K562 (cell line): ENCODE measurements around the gene BCAN. TPM values are rescaled to one million over a fixed set of nuclear protein-coding genes. Genes with fewer than 3 reads are reported as not detected.

Source experiments
- BRF1 ChIP-seq: IDR thresholded peaks from 3 replicates; pipeline ENCODE4 v1.6.1; 2011; ENCODE audit warnings: borderline replicate concordance, mild to moderate bottlenecking; ENCODE audit not compliant: insufficient read length; ENCODE audit errors: extremely low read depth
- CBX5 ChIP-seq: IDR thresholded peaks from 2 replicates; pipeline ENCODE4 v1.6.1; 2014; ENCODE audit warnings: low read depth, borderline replicate concordance
- CTCFL ChIP-seq: IDR thresholded peaks from 2 replicates; pipeline ENCODE4 v1.6.1; 2011; ENCODE audit warnings: borderline replicate concordance, low read depth, mild to moderate bottlenecking, moderate library complexity, low read length; ENCODE audit not compliant: insufficient read depth, poor library complexity, severe bottlenecking
- DMBX1 ChIP-seq: fragments of 250-450 bp; sonication (Bioruptor Pico); IDR thresholded peaks from 2 replicates; pipeline ENCODE4 v1.8.0; 2022; ENCODE audit warnings: inconsistent platforms, mild to moderate bottlenecking, moderate library complexity, borderline replicate concordance
- EGR1 ChIP-seq: fragments of 450-650 bp; conservative IDR thresholded peaks from 2 replicates; pipeline ENCODE4 v1.6.1; 2017; ENCODE audit warnings: mild to moderate bottlenecking
- EP400 ChIP-seq: fragments of 450-650 bp; IDR thresholded peaks from 2 replicates; pipeline ENCODE4 v1.6.1; 2017; ENCODE audit warnings: antibody characterized with exemption, mild to moderate bottlenecking, moderate library complexity
- EWSR1 ChIP-seq: fragments of 450-650 bp; IDR thresholded peaks from 2 replicates; pipeline ENCODE4 v1.6.1; 2018; ENCODE audit warnings: borderline replicate concordance, mild to moderate bottlenecking, low read depth, moderate library complexity; ENCODE audit not compliant: partially characterized antibody
- FOXK1 ChIP-seq: sonication (generic); formaldehyde crosslinking; IDR thresholded peaks from 2 replicates; pipeline ENCODE4 v1.8.0; 2022; ENCODE audit warnings: missing genetic modification reagents, mild to moderate bottlenecking, borderline replicate concordance
- FOXM1 ChIP-seq, 2 experiments: fragments of 450-650 bp in 1 of 2; sonication (generic) in 1 of 2; formaldehyde crosslinking in 1 of 2; IDR thresholded peaks; 2 replicates each; pipeline versions ENCODE4 v1.6.1 to v1.9.0; 2017 to 2022; ENCODE audit warnings: low read depth in 2 of 2, mild to moderate bottlenecking in 2 of 2, missing genetic modification reagents in 1 of 2, moderate library complexity in 1 of 2
- GMEB1 ChIP-seq: fragments of 250-450 bp; sonication (Bioruptor Pico); IDR thresholded peaks from 2 replicates; pipeline ENCODE4 v1.4.0; 2020; ENCODE audit warnings: mild to moderate bottlenecking
- HNRNPUL1 ChIP-seq: fragments of 200-400 bp; formaldehyde crosslinking; IDR thresholded peaks from 2 replicates; pipeline ENCODE4 v1.6.1; 2017; ENCODE audit warnings: low read length
- KAT7 ChIP-seq: sonication (generic); formaldehyde crosslinking; IDR thresholded peaks from 2 replicates; pipeline ENCODE4 v1.8.0; 2022; ENCODE audit warnings: missing genetic modification reagents, mild to moderate bottlenecking, borderline replicate concordance
- LEF1 ChIP-seq: fragments of 450-650 bp; IDR thresholded peaks from 2 replicates; pipeline ENCODE4 v1.6.1; 2016; ENCODE audit warnings: mild to moderate bottlenecking
- MECOM ChIP-seq: fragments of 250-450 bp; sonication (Bioruptor Pico); IDR thresholded peaks from 2 replicates; pipeline ENCODE4 v1.8.0; 2022; ENCODE audit warnings: inconsistent platforms
- MEF2A ChIP-seq: IDR thresholded peaks from 2 replicates; pipeline ENCODE4 v1.6.1; 2011; ENCODE audit warnings: low read depth, mild to moderate bottlenecking, low read length, moderate library complexity; ENCODE audit not compliant: control insufficient read depth
- MEIS2 ChIP-seq: fragments of 450-650 bp; IDR thresholded peaks from 2 replicates; pipeline ENCODE4 v1.6.1; 2014; ENCODE audit warnings: mild to moderate bottlenecking; ENCODE audit not compliant: partially characterized antibody
- MTA1 ChIP-seq: fragments of 450-650 bp; IDR thresholded peaks from 2 replicates; pipeline ENCODE4 v1.6.1; 2017; ENCODE audit warnings: borderline replicate concordance
- NCOA1 ChIP-seq: fragments of 450-650 bp; IDR thresholded peaks from 2 replicates; pipeline ENCODE4 v1.6.1; 2016; ENCODE audit warnings: low read depth
- PKNOX1 ChIP-seq: fragments of 450-650 bp; IDR thresholded peaks from 2 replicates; pipeline ENCODE4 v1.6.1; 2016
- PYGO2 ChIP-seq: fragments of 450-650 bp; IDR thresholded peaks from 2 replicates; pipeline ENCODE4 v1.6.1; 2016; ENCODE audit warnings: mild to moderate bottlenecking, missing genetic modification characterization, moderate library complexity, missing compliant biosample characterization
- RBM14 ChIP-seq: fragments of 200-400 bp; formaldehyde crosslinking; IDR thresholded peaks from 2 replicates; pipeline ENCODE4 v1.6.1; 2018; ENCODE audit warnings: low read depth, mild to moderate bottlenecking, low read length, moderate library complexity, borderline replicate concordance; ENCODE audit not compliant: insufficient read depth
- SP1 ChIP-seq: sonication (generic); formaldehyde crosslinking; IDR thresholded peaks from 2 replicates; pipeline ENCODE4 v1.8.1; 2022; ENCODE audit warnings: mild to moderate bottlenecking, missing genetic modification reagents
- STAT5B ChIP-seq: fragments of 250-450 bp; sonication (Bioruptor Pico); IDR thresholded peaks from 2 replicates; pipeline ENCODE4 v1.8.0; 2021; ENCODE audit warnings: mild to moderate bottlenecking, inconsistent platforms
- TCFL5 ChIP-seq: fragments of 250-450 bp; sonication (Bioruptor Pico); conservative IDR thresholded peaks from 2 replicates; pipeline ENCODE4 v1.6.1; 2021; ENCODE audit warnings: mild to moderate bottlenecking, moderate library complexity, matching md5 sums
- ZNF384 ChIP-seq: IDR thresholded peaks from 2 replicates; pipeline ENCODE4 v1.6.1; 2012; ENCODE audit warnings: low read depth, low read length, improper control_type of control experiment
- ZNF766 ChIP-seq: fragments of 200-800 bp; sonication (Bioruptor generic); conservative IDR thresholded peaks from 2 replicates; pipeline ENCODE4 v1.6.1; 2016; ENCODE audit warnings: missing genetic modification characterization, missing compliant biosample characterization
- polyA plus RNA-seq, 8 experiments: library from polyadenylated mRNA; depleted of rRNA in 4 of 8; stranded (reverse) in 5 of 8; unstranded in 3 of 8; fragments of >200 nt; fragmentation: Nextera tagmentation in 2 of 8; fragmentation: Illumina TruSeq in 1 of 8; extraction: Ambion mirVana in 2 of 8; extraction: Trizol in 1 of 8; gene quantifications; 2 replicates each; pipeline versions ENCODE4 v1.2.1 to v1.2.3, GENCODE V29; 2011 to 2014; ENCODE audit warnings: inconsistent platforms in 1 of 8, missing spikeins in 1 of 8
- total RNA-seq, 7 experiments: library from RNA; depleted of rRNA in 6 of 7; stranded (reverse); fragments of >200 nt in 6 of 7; fragmentation: Illumina TruSeq in 2 of 7; extraction: Trizol in 2 of 7; gene quantifications; 2 replicates each; pipeline versions ENCODE4 v1.2.1 to v1.2.3, GENCODE V29; 2011 to 2021; ENCODE audit warnings: low replicate concordance in 1 of 7

Gene BCAN
- total and polyA plus RNA-seq, 9 of the 15 experiments (the other 6 are each of a cell fraction or from before 2014, with no cell fraction given), result 0.04 to 0.33 (median 0.14) TPM; not detected in 5

GRCh38 chr1:156616463-156616862 lies 25.5 kb upstream of the BCAN start (continued):
- no peak for TF ChIP-seq GMEB1 (CRISPR knock-in tag)
- TF ChIP-seq HNRNPUL1, result no peak
- TF ChIP-seq RBM14, result no peak
- peak; percentile 45; the same call in 1 of the 2 replicates for TF ChIP-seq CBX5
- no peak for TF ChIP-seq FOXK1
- no peak for TF ChIP-seq KAT7 (CRISPR knock-in tag)
- no peak for TF ChIP-seq EWSR1
- TF ChIP-seq TCFL5 (CRISPR knock-in tag), result no peak
- peak; percentile 76 for TF ChIP-seq NCOA1
- TF ChIP-seq MTA1, result peak; percentile 91
- peak; percentile 48; the same call in 1 of the 2 replicates for TF ChIP-seq ZNF384
- TF ChIP-seq DMBX1 (CRISPR knock-in tag), result no peak
- peak; percentile 18 for TF ChIP-seq CTCFL
- TF ChIP-seq BRF1, result no peak
- TF ChIP-seq PYGO2 (tag), result 0 out of 2 replicates have a peak, but pooled peaks have one; percentile 23
- peak; percentile 92 for TF ChIP-seq LEF1
- TF ChIP-seq PKNOX1, result peak; percentile 92
- peak; percentile 73; the same call in 1 of the 2 replicates for TF ChIP-seq ZNF766
- peak; percentile 27; the same call in 1 of the 2 replicates for TF ChIP-seq MEF2A
- TF ChIP-seq SP1 (CRISPR knock-in tag), result 0 out of 2 replicates have a peak, but pooled peaks have one; percentile 19
- TF ChIP-seq EGR1, result peak; percentile 82
- no peak for TF ChIP-seq STAT5B
- TF ChIP-seq EP400, result peak; percentile 32
- peak; percentile 67; the same call in 1 of the 2 replicates for TF ChIP-seq FOXM1 (IDR thresholded peaks at IDR 0.05; ENCODE audit: low read depth)
- no peak for TF ChIP-seq FOXM1 (CRISPR knock-in tag; IDR thresholded peaks at IDR 0.05; ENCODE audit: low read depth)
- TF ChIP-seq MECOM, result peak; percentile 98
- peak; percentile 98 for TF ChIP-seq MEIS2
